HepG2 (cell line): ENCODE results near the gene CARTPT.

Experiments
- PBX3 ChIP-seq: sonication (generic); formaldehyde crosslinking; IDR thresholded peaks from 2 replicates; pipeline ENCODE4 v1.8.1; 2023; ENCODE audit warnings: missing genetic modification reagents, inconsistent platforms, borderline replicate concordance
- ZBTB8A ChIP-seq: sonication (generic); formaldehyde crosslinking; IDR thresholded peaks from 2 replicates; pipeline ENCODE4 v1.4.0; 2020; ENCODE audit warnings: mild to moderate bottlenecking, low read depth, missing genetic modification reagents, borderline replicate concordance
- ZNF274 ChIP-seq: sonication (generic); formaldehyde crosslinking; IDR thresholded peaks from 2 replicates; pipeline ENCODE4 v1.5.1; 2020; ENCODE audit warnings: mild to moderate bottlenecking, missing genetic modification reagents

DNA sequence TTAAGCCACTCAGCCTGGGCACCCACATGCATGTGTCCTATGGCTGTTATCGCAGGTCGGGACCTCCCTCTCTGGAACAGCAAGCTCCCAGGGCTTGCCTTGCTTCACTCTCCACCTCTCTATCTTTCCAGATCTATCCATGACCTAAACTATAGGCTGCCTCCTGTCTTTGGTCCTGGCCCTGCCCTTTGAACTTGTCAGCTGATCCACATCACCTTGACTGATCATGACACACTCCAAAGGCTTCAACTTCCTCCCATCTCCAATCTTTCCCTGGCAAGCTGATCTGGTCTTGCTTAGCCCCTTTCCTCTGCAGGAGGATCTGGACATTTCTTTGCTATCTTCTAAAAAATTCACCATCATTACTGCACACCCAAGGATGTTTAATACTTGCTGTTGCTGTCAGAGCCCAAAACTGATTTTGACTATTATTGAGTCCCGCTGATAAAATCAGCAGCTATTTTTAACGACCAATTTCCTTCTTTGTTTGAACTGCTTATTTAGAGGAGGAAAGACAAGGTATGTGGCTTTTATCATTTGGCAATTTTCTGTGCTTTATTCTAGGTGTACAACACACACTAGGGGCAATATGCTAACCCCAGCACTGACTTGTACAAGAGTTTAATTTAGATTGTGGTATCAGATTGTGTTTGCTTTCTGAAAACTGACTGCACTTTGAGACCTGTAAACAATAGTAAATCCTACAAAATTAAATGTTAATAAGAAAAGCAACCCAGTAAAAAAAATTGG lies 33.5 kb downstream of the CARTPT start:
- TF ChIP-seq ZNF274 (no peak), ZBTB8A (no peak), PBX3 (CRISPR knock-in tag) (no peak)
